ENCODE data around the gene ATP6V1C2. TPM values are rescaled to one million over a fixed set of nuclear protein-coding genes. Genes with fewer than 3 reads are reported as not detected.

ATP6V1C2 gene
- total RNA-seq, 2 donors from 2014 or later, result 0.12 to 0.44 TPM

- no peak for TF ChIP-seq CTCF (IDR thresholded peaks at IDR 0.05)
- H3K9me3 ChIP-seq, result no peaks in the 10 kb centered on the region
- no peak overlapping the region for H3K27ac ChIP-seq
- DNase-seq (ENCODE audit: low spot score), result no peak
- H3K36me3 ChIP-seq, result peaks cover 7% of the 10 kb centered on the region
- no peak overlapping the region for H3K4me3 ChIP-seq
- no peaks in the 10 kb centered on the region for H3K27me3 ChIP-seq
- H3K4me1 ChIP-seq, result peaks cover 0 to 27% of the 10 kb centered on the region in 2 donors
Observed at GRCh38 chr2:10686176-10686730, 35.2 kb upstream of the ATP6V1C2 start.

GRCh38 chr2:10688921-10689807 lies 32.3 kb upstream of the ATP6V1C2 start:
- H3K4me1 ChIP-seq, result peaks cover 0 to 27% of the 10 kb centered on the region in 2 donors
- TF ChIP-seq CTCF (IDR thresholded peaks at IDR 0.05), result no peak
- peak overlapping the region; percentile 87 to 90 for H3K27ac ChIP-seq
- no peaks in the 10 kb centered on the region for H3K9me3 ChIP-seq
- H3K27me3 ChIP-seq, result no peaks in the 10 kb centered on the region
- peak overlapping the region; percentile 96 for H3K4me3 ChIP-seq
- H3K36me3 ChIP-seq, result no peaks in the 10 kb centered on the region
- no peak for DNase-seq (ENCODE audit: low spot score)

- Histone ChIP-seq H3K4me1 (peaks cover 0 to 27% of the 10 kb centered on the region in 2 donors), H3K4me3 (no peak overlapping the region), H3K27me3 (no peaks in the 10 kb centered on the region), H3K9me3 (no peaks in the 10 kb centered on the region), H3K27ac (no peak overlapping the region), H3K36me3 (no peaks in the 10 kb centered on the region)
- no peak for DNase-seq (ENCODE audit: low spot score)
- no peak for TF ChIP-seq CTCF (IDR thresholded peaks at IDR 0.05)
Observed at GRCh38 chr2:10691521-10691920, 29.9 kb upstream of the ATP6V1C2 start.

GRCh38 chr2:10700078-10700803 lies 21.2 kb upstream of the ATP6V1C2 start:
- no peaks in the 10 kb centered on the region for H3K9me3 ChIP-seq
- TF ChIP-seq CTCF (IDR thresholded peaks at IDR 0.05), result no peak
- no peaks in the 10 kb centered on the region for H3K27me3 ChIP-seq
- DNase-seq (ENCODE audit: low spot score), result no peak
- no peak overlapping the region for H3K27ac ChIP-seq
- no peak overlapping the region for H3K4me3 ChIP-seq
- H3K36me3 ChIP-seq, result no peaks in the 10 kb centered on the region
- no peaks in the 10 kb centered on the region for H3K4me1 ChIP-seq

GRCh38 chr2:10704034-10704594 lies 17.3 kb upstream of the ATP6V1C2 start:
- no peak overlapping the region for H3K4me3 ChIP-seq
- no peaks in the 10 kb centered on the region for H3K27me3 ChIP-seq
- H3K27ac ChIP-seq, result no peak overlapping the region
- TF ChIP-seq CTCF (IDR thresholded peaks at IDR 0.05), result no peak
- no peaks in the 10 kb centered on the region for H3K9me3 ChIP-seq
- no peak for DNase-seq (ENCODE audit: low spot score)
- H3K36me3 ChIP-seq, result no peaks in the 10 kb centered on the region
- no peaks in the 10 kb centered on the region for H3K4me1 ChIP-seq
